HepG2 (cell line): ENCODE measurements around the gene FGF9. TPM values are rescaled to one million over a fixed set of nuclear protein-coding genes. Genes with fewer than 3 reads are reported as not detected.
A peak's percentile ranks its signal among the peaks of the same experiment; 100 is the strongest.

ENCODE experiments used
- BCL6 ChIP-seq: IDR thresholded peaks from 2 replicates; pipeline ENCODE4 v1.6.1; 2016; ENCODE audit warnings: missing genetic modification reagents, missing compliant biosample characterization
- BHLHE40 ChIP-seq: IDR thresholded peaks from 2 replicates; pipeline ENCODE4 v1.6.1; 2011; ENCODE audit warnings: low read length, improper control_type of control experiment
- BRCA1 ChIP-seq: sonication (generic); formaldehyde crosslinking; IDR thresholded peaks from 2 replicates; pipeline ENCODE4 v1.4.0; 2020; ENCODE audit warnings: missing genetic modification reagents
- CC2D1A ChIP-seq: sonication (generic); formaldehyde crosslinking; IDR thresholded peaks from 2 replicates; pipeline ENCODE4 v1.8.1; 2023; ENCODE audit warnings: mild to moderate bottlenecking, missing genetic modification reagents
- CEBPB ChIP-seq: IDR thresholded peaks from 2 replicates; pipeline ENCODE4 v1.6.1; 2011; ENCODE audit warnings: low read depth, low read length, improper control_type of control experiment, borderline replicate concordance
- ISX ChIP-seq: sonication (generic); formaldehyde crosslinking; conservative IDR thresholded peaks from 2 replicates; pipeline ENCODE4 v1.5.0; 2020; ENCODE audit warnings: missing genetic modification reagents
- JUND ChIP-seq: sonication (generic); formaldehyde crosslinking; IDR thresholded peaks from 2 replicates; pipeline ENCODE4 v1.8.0; 2022; ENCODE audit warnings: mild to moderate bottlenecking, missing genetic modification reagents
- MTF2 ChIP-seq: sonication (generic); formaldehyde crosslinking; IDR thresholded peaks from 2 replicates; pipeline ENCODE4 v1.5.0; 2020; ENCODE audit warnings: missing genetic modification reagents, borderline replicate concordance
- MXD1 ChIP-seq: sonication (generic); formaldehyde crosslinking; IDR thresholded peaks from 2 replicates; pipeline ENCODE4 v1.4.0; 2020; ENCODE audit warnings: mild to moderate bottlenecking, missing genetic modification reagents
- PITX1 ChIP-seq: sonication (generic); formaldehyde crosslinking; IDR thresholded peaks from 2 replicates; pipeline ENCODE4 v1.5.1; 2020; ENCODE audit warnings: mild to moderate bottlenecking, missing genetic modification reagents
- RBM22 ChIP-seq: fragments of 200-400 bp; formaldehyde crosslinking; optimal IDR thresholded peaks from 2 replicates; pipeline ENCODE3; 2017; ENCODE audit warnings: mild to moderate bottlenecking, low read length, moderate library complexity
- RNF2 ChIP-seq: fragments of 450-650 bp; conservative IDR thresholded peaks from 2 replicates; pipeline ENCODE4 v1.6.1; 2016; ENCODE audit warnings: low read depth
- YY1 ChIP-seq: IDR thresholded peaks from 2 replicates; pipeline ENCODE4 v1.6.1; 2011; ENCODE audit warnings: low read length, low read depth, moderate library complexity, mild to moderate bottlenecking; ENCODE audit not compliant: insufficient read depth, insufficient replicate concordance
- ZBTB42 ChIP-seq: sonication (generic); formaldehyde crosslinking; IDR thresholded peaks from 2 replicates; pipeline ENCODE4 v1.5.0; 2020; ENCODE audit warnings: mild to moderate bottlenecking, missing genetic modification reagents
- ZFP36L2 ChIP-seq: sonication (generic); formaldehyde crosslinking; IDR thresholded peaks from 2 replicates; pipeline ENCODE4 v1.4.0; 2020; ENCODE audit warnings: missing genetic modification reagents
- ZNF296 ChIP-seq: sonication (generic); formaldehyde crosslinking; conservative IDR thresholded peaks from 2 replicates; pipeline ENCODE4 v1.5.0; 2020; ENCODE audit warnings: mild to moderate bottlenecking, missing genetic modification reagents
- ZNF670 ChIP-seq: sonication (generic); formaldehyde crosslinking; IDR thresholded peaks from 2 replicates; pipeline ENCODE4 v1.8.0; 2022; ENCODE audit warnings: mild to moderate bottlenecking, missing genetic modification reagents, borderline replicate concordance
- polyA plus RNA-seq, 8 experiments: library from polyadenylated mRNA; depleted of rRNA in 3 of 8; stranded (reverse) in 7 of 8; unstranded in 1 of 8; fragments of >200 nt; fragmentation: Illumina TruSeq in 4 of 8; extraction: Trizol in 4 of 8; gene quantifications; 2 replicates each; pipeline versions ENCODE4 v1.2.1 to v1.2.3, GENCODE V29; 2011 to 2016; ENCODE audit warnings: low read depth in 4 of 8, missing spikeins in 1 of 8, mixed read lengths in 1 of 8; ENCODE audit not compliant: insufficient read depth in 1 of 8
- total RNA-seq, 5 experiments: library from RNA; depleted of rRNA; stranded (reverse); fragments of >200 nt; fragmentation: Illumina TruSeq; extraction: Trizol; gene quantifications; 2 replicates each; pipeline ENCODE4 v1.2.3, GENCODE V29; 2016; ENCODE audit warnings: low read depth in 1 of 5
- TF ChIP-seq, protein P1 (sequence below): sonication (generic); formaldehyde crosslinking; conservative IDR thresholded peaks from 2 replicates; pipeline ENCODE4 v1.8.0; 2022; ENCODE audit warnings: missing genetic modification reagents
- TF ChIP-seq, protein P2 (sequence below): sonication (generic); formaldehyde crosslinking; IDR thresholded peaks from 2 replicates; pipeline ENCODE4 v1.4.0; 2020; ENCODE audit warnings: missing genetic modification reagents
- TF ChIP-seq, protein P3 (sequence below): sonication (generic); formaldehyde crosslinking; IDR thresholded peaks from 2 replicates; pipeline ENCODE4 v1.4.0; 2020; ENCODE audit warnings: missing genetic modification reagents, low read depth, mild to moderate bottlenecking, borderline replicate concordance

FGF9 gene
- total and polyA plus RNA-seq, 2 of the 13 experiments (the other 11 are each of a cell fraction or from before 2014, with no cell fraction given), result not detected

DNA sequence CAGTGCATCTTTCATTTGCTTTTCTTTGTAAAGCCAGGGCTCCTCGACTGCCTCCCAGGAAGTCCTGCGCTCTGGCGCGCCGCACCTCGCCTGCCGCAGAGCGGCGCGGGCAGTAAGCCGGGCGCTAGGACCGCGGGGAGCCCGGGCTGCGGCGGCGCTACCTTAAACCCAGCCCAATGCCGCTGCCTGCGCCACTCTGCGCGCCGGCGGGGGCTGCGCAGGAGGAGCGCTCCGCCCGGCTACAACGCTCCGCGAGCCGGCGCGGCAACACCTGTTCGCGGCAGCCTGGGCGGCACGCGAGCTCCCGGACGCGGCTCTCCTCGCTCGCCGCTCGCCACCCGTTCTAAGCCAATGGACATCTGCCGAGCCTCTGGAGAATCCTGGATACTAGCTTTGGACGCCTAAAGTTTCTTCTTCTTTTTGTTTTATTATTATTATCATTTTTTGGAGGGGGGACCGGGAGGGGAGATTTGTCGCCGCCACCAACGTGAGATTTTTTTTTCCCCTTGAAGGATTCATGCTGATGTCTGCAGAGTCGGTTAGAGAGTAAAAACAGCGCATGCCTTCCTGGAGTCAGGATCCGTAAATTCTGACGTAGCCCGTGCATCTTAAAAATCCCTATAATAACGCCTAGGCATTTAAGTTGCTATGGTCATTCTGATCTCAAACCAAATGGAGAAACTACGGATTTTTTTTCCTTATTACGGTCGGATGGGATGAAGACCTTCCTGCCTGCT, at the start of gene FGF9 (continued):
- TF ChIP-seq, protein P1, sequence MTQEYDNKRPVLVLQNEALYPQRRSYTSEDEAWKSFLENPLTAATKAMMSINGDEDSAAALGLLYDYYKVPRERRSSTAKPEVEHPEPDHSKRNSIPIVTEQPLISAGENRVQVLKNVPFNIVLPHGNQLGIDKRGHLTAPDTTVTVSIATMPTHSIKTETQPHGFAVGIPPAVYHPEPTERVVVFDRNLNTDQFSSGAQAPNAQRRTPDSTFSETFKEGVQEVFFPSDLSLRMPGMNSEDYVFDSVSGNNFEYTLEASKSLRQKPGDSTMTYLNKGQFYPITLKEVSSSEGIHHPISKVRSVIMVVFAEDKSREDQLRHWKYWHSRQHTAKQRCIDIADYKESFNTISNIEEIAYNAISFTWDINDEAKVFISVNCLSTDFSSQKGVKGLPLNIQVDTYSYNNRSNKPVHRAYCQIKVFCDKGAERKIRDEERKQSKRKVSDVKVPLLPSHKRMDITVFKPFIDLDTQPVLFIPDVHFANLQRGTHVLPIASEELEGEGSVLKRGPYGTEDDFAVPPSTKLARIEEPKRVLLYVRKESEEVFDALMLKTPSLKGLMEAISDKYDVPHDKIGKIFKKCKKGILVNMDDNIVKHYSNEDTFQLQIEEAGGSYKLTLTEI (CRISPR knock-in tag), result no peak
- TF ChIP-seq CEBPB (no peak), ZBTB42 (CRISPR knock-in tag) (no peak), BHLHE40 (0 out of 2 replicates have a peak, but pooled peaks have one; percentile 23), BCL6 (CRISPR knock-in tag) (peak; percentile 75; the same call in 1 of the 2 replicates), PITX1 (no peak), JUND (CRISPR knock-in tag) (no peak), ISX (CRISPR knock-in tag) (no peak), MXD1 (CRISPR knock-in tag) (no peak), CC2D1A (CRISPR knock-in tag) (no peak), RBM22 (no peak), ZFP36L2 (CRISPR knock-in tag) (no peak), YY1 (peak; percentile 36), ZNF670 (CRISPR knock-in tag) (no peak), ZNF296 (CRISPR knock-in tag) (no peak), MTF2 (CRISPR knock-in tag) (peak; percentile 97), BRCA1 (no peak), RNF2 (peak; percentile 58)
- TF ChIP-seq, protein P2, sequence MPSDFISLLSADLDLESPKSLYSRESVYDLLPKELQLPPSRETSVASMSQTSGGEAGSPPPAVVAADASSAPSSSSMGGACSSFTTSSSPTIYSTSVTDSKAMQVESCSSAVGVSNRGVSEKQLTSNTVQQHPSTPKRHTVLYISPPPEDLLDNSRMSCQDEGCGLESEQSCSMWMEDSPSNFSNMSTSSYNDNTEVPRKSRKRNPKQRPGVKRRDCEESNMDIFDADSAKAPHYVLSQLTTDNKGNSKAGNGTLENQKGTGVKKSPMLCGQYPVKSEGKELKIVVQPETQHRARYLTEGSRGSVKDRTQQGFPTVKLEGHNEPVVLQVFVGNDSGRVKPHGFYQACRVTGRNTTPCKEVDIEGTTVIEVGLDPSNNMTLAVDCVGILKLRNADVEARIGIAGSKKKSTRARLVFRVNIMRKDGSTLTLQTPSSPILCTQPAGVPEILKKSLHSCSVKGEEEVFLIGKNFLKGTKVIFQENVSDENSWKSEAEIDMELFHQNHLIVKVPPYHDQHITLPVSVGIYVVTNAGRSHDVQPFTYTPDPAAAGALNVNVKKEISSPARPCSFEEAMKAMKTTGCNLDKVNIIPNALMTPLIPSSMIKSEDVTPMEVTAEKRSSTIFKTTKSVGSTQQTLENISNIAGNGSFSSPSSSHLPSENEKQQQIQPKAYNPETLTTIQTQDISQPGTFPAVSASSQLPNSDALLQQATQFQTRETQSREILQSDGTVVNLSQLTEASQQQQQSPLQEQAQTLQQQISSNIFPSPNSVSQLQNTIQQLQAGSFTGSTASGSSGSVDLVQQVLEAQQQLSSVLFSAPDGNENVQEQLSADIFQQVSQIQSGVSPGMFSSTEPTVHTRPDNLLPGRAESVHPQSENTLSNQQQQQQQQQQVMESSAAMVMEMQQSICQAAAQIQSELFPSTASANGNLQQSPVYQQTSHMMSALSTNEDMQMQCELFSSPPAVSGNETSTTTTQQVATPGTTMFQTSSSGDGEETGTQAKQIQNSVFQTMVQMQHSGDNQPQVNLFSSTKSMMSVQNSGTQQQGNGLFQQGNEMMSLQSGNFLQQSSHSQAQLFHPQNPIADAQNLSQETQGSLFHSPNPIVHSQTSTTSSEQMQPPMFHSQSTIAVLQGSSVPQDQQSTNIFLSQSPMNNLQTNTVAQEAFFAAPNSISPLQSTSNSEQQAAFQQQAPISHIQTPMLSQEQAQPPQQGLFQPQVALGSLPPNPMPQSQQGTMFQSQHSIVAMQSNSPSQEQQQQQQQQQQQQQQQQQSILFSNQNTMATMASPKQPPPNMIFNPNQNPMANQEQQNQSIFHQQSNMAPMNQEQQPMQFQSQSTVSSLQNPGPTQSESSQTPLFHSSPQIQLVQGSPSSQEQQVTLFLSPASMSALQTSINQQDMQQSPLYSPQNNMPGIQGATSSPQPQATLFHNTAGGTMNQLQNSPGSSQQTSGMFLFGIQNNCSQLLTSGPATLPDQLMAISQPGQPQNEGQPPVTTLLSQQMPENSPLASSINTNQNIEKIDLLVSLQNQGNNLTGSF (CRISPR knock-in tag), result no peak
- TF ChIP-seq, protein P3, sequence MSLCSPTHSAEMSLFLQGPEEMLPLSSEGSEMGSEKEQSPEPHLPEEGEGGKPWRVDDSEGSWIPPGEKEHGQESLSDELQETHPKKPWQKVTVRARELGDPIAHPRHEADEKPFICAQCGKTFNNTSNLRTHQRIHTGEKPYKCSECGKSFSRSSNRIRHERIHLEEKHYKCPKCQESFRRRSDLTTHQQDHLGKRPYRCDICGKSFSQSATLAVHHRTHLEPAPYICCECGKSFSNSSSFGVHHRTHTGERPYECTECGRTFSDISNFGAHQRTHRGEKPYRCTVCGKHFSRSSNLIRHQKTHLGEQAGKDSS (CRISPR knock-in tag), result peak; percentile 26; the same call in 1 of the 2 replicates
